Dedifferentiated amniotic fluid mesenchymal stem cell (primary cell): Measurements from ENCODE around the gene PXMP4.

Source experiments
- DNase-seq: peaks from one replicate; pipeline ENCODE4 v3.0.0-alpha.2; 2016; ENCODE audit errors: extremely low spot score

PXMP4 gene

DNA sequence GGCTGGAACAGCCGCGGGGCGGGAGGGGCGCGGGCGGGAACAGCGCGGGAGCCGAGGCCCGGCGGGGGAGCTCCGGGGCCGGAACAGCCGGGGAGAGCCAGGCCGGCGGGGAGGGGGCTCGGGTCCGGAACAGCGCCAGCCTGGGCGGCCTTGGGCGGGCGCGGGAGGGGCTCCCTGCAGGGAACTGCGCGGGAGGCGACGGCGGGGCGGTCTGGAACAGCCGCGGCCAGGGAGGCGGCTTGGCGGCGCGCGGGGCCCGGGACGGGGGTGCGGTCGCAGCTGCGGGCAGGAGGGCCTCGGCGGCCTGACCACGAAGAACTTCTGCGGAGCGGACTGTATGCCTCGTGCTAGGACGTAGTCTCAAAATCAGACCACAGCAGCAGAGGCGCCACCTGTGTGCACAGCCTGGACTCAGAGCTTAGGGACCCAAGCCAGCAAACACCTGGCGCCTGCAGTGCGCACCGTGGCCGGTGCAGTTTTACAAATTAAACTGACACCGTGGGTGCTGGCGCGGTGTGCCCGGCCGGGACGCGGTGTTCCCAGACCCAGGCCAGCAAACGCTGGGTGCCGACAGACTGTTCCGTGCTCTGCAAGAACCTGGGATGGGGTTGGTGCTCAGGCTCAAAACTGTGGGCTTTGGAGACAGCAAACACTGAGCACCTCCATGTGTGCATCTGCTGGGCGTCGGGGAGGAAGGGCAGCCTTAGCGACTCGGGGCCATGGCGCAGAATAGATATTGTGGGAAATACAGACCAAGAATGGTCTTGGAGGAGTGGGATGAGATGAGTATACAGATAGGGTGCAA is 12.3 kb upstream of the PXMP4 start:
- DNase-seq, result no peak

DNA sequence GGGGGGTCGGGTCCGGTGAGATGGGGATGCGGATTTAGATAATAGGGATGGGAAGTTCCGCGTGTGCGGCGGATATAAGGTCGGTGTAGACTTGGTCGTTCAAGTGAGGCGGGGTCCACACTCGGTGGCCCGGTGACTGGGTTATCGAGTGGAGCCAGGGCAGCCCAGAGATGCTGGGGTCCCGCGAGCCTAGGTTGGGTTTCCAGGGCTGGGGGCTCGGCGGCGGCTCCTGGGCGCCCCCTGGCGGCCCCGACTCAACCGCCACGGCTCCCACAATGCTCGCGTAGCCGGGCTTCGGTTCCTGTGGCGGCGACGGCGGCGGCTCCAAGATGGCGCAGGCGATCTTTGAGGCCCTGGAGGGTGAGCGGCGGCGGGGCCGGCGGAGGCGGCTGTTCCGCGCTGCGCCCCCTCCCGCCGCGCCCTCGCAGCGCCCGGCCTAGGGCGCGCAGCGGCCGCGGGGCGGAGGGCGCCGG is 11.6 kb upstream of the PXMP4 start, which contains the start of gene ZNF341:
TSS of gene ZNF341 (plus strand) at position 304 of the 473 bp plus-strand sequence. CDS start at position 330, 26 bp downstream.
- peak; percentile 76 for DNase-seq

DNA sequence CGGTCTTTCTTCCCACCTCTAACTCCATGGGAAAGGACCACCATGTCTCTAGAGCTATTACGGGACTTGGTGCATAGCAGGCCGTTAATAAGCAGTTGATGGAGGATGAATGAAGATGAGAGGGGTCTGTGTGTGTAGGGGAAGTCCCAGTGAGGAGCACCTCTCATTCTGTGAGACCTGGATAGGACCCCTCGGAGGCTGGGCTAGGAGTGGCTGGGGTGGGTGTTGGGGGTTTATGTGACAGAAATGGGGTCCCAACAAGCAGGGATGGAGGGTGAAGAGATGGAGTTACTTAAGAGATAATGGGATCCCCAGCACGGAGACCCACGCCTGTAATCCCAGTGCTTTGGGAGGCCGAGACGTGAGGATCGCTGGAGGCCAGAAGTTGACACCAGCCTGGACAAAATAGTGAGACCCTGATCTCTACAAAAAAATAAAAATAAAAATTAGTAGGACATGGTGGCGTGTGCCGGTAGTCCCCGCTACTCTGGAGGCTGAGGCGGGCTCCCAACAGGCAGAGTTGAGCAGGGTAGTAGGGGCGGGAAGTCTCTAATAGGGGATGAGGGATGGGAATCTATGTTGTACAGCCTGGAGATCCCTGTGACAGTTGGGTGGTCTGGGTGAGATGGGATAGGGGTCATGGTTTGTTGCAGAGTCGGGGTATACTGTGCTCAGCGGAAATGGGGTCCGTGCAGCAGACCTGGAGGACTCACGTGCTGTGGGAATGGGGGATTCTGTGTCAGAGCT is 11.0 kb upstream of the PXMP4 start:
- DNase-seq, result no peak

DNA sequence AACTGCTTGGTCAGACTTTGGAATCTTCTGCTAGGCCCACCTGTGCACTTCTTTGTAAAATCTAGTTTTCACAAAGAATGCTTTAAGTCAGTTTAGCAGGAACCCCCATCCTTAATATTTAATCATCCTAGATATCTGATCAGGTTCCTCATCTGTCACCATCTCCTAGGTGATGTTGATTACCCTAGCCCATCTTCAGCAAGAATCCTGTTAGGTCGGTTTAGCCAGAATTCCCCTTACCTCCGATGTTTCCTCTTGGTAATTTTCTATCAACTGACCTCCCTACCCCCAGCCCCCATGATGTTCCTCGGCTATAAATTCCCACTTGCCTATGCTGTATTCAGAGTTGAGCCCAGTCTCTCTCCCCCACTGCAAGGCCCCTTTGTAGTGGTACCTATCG is 9.0 kb upstream of the PXMP4 start:
- no peak for DNase-seq

DNA sequence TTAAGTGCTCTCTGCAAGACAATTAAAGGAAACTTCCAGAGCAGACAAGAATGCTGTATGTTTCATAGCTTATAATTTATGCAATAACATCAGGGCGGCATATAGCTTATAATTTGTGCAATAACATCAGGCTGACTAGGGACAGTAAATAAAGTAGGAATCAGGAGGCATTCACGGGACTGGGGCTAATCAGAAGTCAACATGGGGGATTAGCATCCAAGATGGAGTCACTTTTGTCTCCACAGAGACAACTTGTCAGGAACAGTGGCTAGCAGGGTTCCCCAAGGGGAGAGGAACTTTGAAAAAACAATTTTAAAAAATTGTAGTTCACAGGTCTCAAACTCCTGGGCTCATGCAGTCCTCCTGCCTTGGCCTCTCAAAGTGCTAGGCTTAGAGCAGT is 8.4 kb upstream of the PXMP4 start:
- DNase-seq, result no peak

DNA sequence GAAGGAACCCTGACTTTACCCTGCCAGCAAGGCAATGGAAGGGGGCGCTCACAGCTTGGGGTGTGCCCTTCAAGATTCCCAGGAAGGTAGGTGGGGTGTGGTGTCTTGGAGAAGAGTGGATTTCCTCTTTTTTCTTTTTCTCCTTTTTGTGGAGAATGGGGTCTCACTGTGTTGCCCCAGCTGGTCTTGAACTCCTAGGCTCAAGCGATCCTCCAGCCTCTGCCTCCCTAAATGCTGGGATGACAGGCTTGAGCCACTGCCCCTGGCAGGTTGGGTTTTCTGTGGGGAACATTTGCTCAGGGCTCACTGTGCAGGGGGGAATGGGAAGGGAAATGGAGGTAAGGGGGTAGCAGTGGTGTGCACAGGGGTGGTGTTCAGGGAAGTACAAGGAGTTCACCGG is 7.7 kb upstream of the PXMP4 start:
- no peak for DNase-seq

DNA sequence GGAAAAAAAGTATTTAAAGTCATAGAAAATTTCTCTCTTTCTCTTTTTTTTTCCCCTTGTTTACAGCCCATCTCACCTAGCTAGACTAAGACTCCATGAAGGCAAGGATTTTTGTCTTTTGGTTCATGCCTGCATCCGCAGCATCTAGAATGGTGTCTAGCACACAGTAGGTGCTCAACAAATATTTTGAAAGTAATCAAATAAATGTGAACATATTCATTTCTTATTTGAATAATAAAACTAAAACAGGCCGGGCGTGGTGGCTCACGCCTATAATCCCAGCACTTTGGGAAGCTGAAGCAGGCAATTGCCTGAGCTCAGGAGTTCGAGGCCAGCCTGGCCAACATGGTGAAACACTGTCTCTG is 7.0 kb upstream of the PXMP4 start:
- no peak for DNase-seq

DNA sequence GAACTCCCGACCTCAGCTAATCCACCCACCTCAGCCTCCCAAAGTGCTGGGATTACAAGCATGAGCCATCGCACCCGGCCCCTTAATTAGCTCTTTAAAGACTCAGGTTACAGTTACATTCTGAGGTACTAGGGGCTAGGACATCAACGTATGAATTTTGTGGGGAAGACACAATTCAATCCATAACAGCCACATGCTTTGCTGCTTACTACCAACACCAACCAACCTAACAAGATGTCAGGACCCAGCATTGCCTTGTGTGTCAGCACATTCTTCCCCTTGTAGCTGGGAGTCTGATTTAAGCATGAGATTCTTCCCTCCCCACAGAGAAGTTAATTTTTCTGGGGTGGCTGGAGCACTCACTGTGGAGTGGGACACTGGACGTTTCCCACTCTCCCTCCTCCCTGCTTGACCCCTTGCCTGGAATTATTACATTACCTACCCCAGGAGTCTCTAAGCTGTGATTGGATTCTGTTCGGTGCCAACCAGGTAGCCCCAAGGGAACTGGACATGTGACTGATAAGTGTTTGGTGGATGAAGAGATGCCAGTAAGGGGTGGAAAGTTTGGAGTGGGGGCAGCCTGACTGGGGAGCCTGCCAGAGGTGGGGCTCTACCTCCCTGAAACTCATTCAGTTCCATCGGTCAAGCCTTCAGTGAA is 5.6 kb upstream of the PXMP4 start:
- no peak for DNase-seq

DNA sequence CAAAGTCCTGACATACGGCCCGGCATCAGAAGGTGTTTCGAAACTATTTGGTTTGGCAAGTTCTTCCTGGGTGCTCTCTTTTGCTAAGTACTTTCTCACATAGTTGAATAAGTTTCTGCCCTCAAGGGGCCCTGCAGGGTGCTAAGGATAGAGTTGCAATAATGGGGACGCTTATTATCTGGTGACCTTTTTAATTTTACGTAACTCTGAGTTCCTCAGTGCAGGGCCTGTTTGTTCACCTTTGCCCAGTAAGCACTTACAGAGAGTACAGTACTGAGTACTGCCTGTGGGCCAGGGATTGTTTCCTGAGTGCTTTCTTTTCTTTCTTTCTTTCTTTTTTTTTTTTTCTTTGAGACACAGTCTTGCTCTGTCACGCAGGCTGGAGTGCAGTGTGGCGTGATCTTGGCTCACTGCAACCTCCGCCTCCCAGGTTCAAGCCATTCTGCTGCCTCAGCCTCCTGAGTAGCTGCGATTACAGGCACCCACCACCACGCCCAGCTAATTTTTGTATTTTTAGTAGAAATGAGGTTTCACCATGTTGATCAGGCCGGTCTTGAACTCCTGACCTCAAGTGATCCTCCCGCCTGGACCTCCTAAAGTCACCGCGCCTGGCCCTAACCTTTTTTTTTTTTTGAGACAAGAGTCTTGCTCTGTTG is 4.5 kb upstream of the PXMP4 start:
- no peak for DNase-seq

DNA sequence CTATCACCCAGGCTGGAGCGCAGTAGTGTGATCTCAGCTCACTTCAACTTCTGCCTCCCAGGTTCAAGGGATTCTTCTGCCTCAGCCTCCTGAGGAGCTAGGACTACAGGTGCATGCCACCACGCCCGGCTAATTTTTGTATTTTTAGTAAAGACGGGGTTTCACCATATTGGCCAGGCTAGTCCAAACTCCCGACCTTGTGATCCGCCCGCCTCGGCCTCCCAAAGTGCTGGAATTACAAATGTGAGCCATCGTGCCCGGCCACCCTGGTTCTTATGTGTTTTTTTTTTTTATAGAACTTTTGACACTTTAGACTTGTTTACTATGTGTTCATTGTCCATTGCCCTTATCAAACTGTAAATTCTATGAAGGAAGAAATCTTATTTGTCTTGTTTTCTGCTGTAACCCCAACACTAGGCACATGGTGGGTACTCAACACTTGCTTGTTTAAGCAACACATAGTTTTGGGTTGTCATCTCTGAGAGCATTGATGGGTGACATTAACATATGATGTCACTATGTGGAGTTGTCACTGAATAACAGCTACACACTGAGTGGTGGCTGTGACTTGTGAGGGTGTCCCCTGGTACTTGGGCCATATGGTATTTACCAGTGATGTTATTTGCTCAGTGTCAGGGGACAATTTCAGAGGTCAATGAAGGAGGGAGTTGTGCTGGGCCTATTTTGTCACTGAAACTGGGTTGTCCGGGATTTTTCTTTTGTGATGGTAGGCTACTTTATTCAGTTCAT is 1.5 kb upstream of the PXMP4 start:
- DNase-seq, result no peak

DNA sequence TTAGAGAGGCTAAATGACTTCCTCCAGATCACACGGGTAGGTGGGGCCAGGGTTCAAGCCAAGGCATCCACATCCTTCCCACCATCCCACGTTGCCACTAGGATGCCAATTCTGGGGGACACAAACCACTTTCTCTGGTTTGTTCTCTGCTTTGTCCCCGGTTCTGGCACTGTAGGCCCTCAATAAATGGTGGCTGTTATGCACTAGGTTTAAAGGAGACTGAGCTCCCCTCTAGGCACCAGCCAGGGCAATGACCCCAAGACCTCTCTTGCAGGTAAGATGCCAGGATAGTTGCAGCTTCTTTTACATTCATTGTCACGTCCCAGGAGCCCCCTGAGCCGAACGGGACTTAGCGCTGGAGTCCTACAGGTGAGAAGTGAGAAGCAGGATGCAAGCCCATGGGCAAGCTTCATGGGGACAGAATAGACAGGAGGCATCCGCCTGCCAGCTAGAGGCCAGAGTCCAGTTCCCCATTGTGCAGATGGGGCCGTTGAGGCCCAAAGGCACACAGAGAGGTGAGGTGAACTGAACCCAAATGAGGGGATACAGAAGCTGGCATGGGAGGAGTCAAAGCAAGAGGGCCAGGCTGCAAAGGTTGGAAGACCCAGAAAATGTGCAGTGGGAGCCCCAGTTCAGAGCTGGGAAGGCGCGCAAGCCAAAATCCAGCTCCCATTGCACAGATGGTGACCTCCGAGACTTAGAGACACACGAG is 677 bp downstream of the PXMP4 start:
- DNase-seq, result no peak

DNA sequence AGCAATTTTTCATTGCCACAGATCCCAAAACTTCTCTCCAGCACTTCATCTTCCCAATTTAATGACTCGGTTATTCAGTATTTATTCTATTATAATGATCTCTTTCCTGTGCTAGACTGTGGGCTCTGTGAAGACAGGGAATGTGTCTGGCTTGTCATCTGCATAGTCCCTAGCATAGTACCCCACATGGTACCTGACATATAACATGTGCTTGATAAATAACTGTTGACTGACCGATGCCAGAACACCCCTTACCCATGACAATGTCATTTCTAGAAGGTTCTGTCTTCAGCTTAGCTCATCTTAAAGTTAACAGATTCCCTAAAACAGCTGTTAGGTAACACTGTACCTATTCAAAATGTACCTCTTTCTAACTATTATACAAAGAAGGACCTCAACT is 3.6 kb downstream of the PXMP4 start:
- no peak for DNase-seq

DNA sequence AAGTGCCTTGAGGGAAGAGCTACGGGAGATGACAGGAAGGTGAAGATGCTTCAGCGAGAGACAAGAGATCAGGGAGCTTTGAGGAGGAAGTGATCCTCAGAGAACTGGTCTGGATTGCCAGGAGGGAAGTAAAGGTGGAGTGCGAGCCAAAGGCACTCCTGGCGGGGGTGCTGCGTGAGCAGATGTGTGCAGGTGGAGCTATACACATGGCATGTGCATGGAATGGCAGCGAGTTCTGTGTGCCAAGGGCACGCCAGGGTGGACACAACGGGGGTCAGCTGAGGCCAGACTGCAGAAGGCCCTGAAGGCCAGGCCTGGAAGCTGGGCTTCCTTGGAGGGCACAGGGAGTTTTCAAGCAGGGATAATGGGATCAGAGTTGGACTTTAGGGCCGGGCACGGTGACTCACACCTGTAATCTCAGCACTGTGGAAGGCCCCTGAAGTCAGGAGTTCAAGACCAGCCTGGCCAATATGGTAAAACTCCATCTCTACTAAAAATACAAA is 6.2 kb downstream of the PXMP4 start:
- DNase-seq, result no peak

DNA sequence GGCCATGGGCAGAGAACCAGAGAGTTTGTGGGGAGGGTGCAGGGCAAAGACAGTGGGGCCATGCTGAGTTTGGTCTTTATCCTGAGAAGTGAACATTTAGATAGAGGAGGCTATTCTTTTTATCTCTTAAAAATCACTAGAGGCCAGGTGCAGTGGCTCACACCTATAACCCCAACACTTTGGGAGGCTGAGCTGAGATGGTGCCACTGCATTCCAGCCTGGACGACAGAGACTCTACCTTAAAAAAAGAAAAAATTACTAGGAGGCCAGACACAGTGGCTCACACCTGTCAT is 8.7 kb downstream of the PXMP4 start:
- no peak for DNase-seq

DNA sequence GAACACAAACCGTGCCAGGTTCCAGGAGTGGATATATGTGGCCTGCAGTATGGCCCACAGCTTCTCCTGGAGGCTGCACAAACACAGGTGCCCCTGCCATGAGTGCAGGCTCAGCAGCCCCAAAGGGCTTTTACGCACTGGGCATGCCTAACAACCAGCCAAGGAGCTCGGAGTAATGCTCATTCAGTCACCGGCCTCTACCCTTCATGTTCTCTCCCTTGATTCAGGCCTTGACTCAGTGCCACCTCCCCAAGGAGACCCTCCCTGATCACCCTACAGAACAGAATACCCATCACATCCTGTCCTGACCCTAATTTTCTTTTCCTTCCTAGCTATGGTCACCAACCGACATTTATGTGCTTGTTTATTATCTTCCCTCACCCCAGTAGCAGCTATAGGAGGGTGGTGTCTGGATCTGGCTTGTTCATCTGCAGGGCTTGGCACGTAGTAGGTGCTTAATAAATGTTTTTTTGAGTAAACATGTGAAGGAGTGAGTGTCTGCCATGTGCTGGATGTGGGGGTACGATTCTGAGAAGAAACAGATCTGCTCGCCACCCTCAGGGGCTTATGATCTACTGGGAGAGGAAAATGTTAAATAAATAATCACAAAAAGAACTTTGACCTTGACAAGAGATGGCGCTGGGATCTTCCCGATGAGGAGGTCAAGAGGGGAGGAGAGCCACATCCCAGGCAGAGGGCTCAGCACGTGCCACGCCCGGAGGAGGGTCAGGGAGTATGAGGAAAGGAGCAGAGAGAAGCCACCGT is 9.2 kb downstream of the PXMP4 start:
- no peak for DNase-seq

DNA sequence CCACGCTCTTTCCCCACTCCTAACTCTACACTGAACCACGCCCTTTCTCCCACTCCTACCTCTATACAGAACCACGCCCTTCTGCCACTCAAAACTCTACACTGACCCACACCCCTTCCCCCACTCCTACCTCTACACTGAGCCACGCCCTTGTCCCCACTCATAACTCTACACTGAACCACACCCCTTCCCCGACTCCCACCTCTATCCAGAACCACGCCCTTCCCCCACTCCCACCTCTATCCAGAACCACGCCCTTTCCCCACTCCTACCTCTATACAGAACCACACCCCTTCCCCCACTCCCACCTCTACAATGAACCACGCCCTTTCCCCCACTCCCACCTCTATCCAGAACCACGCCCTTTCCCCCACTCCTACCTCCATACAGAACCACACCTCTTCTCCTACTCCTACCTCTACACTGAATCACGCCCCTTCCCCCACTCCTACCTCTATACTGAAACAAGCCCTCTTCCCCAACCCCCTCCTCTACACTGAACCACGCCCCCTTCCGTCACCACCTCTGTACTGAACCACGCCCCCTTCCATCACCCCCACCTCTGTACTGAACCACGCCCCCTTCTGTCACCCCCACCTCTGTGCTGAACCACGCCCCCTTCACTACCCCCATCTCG is 10.1 kb downstream of the PXMP4 start:
- DNase-seq, result no peak

DNA sequence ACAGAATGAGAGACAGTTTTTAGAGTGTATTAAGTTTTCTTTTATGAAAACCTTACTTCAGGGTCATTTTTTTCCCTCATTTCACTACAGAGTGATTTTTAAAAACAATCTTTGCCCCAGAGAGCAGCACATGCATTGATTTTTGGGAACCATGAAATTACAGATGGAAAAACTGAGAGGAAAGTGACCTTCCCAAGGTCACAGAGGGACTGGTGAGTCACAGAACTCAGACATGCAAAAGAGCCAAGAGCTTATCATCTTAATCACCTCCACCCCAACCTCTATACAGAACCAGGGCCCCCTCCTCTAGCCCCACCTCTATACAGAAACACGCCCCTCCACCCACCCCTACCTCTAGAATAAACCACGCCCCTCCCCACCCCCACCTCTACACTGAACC is 10.7 kb downstream of the PXMP4 start:
- no peak for DNase-seq

DNA sequence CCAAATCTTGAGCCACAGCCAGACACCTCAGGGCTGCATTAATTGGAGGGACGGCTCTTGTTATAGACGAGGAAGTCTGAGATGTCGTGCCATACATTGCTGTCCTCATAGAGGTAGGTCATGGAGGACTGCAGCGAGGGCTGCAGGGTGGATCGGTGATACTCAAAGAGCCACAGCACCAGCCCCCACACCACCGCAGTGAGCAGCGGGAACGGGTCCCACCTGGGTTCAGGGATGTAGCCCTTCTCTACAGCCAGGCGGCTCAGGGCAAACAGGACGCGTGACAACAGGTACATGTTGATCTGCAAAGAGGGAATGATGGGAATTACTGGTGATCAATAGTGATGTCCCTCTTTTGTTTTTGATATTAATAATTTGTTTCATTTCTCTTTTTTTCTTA is 12.4 kb downstream of the PXMP4 start:
- no peak for DNase-seq

DNA sequence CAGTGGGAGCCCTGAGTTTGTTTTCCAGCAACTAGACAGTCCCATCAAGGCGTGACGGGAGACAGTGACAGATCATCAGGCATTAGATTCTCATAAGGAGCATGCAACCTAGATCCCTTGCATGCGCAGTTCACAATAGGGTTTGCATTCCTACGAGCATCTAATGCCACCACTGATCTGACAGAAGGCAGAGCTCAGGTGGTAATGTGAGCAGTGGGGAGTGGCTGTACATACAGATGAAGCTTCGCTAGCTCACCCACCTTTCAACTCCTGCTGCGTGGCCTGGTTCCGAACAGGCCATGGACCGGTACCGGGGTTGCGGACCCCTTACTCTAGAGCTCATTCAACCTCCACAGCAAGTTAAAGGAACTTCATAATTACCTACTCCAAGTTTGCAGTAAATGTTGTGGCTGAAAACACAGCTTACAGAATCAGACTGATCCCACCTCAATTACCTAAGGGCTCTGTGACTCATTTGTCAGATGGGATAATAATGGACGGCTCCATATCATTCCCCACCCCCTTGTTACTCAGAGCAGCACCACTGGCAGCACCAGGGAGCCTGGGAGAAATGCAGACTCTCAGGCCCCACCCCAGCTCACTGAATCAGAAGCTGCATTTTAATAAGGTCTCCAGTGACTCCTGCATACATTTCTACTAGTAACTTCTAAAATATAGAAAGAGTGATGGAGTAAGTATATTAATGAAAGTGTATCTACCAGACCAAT is 15.7 kb downstream of the PXMP4 start:
- DNase-seq, result no peak
